Hematopoietic multipotent progenitor cell treated with erythropoietin and hydrocortisone succinate and interleukin-3 and kit ligand, for 4 days (in vitro differentiated cells): ENCODE results near the gene SUMO2.
"Not testable (repeated sequence)": the region's sequence is repeated elsewhere in the genome, so short reads cannot be mapped to it uniquely, and the experiment has no call there.

Experiments
- DNase-seq: peaks from one replicate; pipeline ENCODE4 v3.0.0-alpha.2; 2015

SUMO2 gene

GRCh38 chr17:75182569-75183436 lies at the start of gene SUMO2:
SUMO2 (minus strand) TSS chr17:75182959; CDS start chr17:75182834, 125 bp downstream.
- DNase-seq, result peak; percentile 98

- DNase-seq, result no peak
Observed at GRCh38 chr17:75231741-75232464, 49.1 kb upstream of the SUMO2 start.

DNA sequence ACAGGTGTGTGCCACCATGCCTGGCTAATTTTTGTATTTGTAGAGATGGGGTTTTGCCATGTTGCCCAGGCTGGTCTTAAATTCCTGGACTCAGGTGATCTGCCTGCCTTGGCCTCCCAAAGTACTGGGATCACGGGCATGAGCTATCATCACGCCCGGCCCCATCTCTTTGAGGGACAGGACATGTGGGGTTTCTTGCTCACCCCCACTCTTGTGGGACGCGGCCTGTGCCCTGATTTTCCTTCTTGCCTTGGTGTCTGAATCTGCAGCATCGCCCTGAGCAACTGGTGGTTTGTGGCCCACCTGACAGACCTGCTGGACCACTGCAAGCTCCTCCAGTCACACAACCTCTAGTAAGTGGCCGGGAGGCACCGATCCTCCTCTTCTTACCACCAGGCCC lies 48.3 kb upstream of the SUMO2 start:
- no peak for DNase-seq

DNA sequence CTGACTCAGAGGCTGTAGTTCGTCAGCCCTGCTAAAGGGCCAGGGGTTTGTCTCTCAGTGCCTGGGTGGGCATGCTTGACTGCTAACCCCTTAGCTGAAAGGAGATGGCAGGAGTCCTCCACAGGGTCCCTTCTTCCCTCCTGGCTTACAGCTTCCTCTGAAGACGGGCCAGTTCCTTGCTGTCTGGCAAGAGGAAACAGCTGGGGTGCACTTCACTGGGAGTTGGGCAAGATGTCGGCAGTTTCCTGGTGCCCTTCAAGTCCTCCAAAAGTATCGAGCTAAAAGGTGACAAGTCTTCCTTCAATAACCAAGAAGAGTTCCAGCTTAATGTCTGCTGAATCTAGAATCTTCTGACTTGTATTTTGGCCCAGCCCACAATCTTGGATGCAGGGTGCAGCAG lies 46.1 kb upstream of the SUMO2 start:
- peak; percentile 40 for DNase-seq

GRCh38 chr17:75228305-75228704 lies 45.5 kb upstream of the SUMO2 start:
- DNase-seq, result peak; percentile 27

DNA sequence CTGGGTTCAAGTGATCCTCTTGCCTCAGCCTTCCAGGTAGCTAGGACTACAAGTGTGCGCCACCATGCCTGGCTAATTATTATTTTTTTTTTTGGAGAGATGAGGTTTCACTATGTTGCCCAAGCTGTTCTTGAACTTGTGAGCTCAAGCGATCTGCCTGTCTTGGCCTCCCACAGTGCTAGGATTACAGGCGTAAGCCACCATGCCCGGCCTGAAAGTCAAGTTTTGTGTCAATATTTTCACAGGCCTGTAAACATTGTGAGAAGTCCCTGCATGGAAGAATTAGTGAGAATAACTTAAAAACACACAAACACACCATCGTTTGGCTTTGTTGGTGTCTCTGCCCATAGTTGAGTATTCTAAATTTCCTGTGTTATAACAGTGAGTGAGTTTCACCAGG lies 45.0 kb upstream of the SUMO2 start:
- no peak for DNase-seq

- no peak for DNase-seq
Observed at GRCh38 chr17:75225016-75225415, 42.3 kb upstream of the SUMO2 start.

DNA sequence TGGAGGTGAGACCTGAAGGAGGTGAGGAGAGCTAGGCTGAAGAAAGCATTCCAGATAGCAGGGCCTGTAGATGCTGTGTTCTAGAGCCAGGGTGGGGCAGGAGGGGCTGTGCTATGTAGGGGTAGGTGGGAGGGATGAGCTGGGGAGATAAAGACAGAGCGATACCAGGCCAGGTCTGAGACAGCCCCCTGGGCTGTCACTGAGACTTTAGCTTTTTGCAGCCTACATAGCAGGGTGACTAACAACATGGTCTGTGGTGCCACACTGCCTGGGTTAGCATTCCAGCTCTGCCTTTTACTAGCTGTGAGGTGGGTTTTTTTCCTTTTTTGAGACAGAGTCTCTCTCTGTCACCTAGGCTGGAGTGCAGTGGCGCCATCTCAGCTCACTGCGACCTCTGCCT lies 37.1 kb upstream of the SUMO2 start:
- DNase-seq, result no peak

DNA sequence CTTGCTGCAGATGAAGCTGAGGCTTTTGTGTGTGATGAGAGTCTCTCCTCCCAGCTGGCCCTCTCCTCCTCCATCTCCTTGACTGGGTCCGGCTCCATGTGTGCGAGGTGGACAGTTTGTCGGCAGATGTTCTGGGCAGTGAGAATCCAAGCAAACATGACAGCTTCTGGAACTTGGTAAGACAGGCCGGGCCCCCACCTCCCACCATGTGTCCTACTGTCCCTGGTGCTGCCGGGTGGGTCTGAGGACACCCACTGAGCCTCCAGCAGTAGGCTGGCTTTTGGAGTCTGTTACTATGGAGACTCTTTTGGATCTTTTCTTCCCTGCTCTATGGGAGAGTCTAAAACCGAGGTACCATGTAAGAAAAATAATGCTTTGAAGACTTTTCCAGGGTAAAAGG lies 35.4 kb upstream of the SUMO2 start:
- no peak for DNase-seq

GRCh38 chr17:75209061-75209460 lies 26.3 kb upstream of the SUMO2 start:
- no peak for DNase-seq

- DNase-seq, result no peak
Observed at GRCh38 chr17:75208161-75208560, 25.4 kb upstream of the SUMO2 start.

GRCh38 chr17:75207760-75208159 lies 25.0 kb upstream of the SUMO2 start:
- no peak for DNase-seq

- not testable (repeated sequence) for DNase-seq
Observed at GRCh38 chr17:75207050-75207407, 24.3 kb upstream of the SUMO2 start.

- DNase-seq, result no peak
Observed at GRCh38 chr17:75205793-75206163, 23.0 kb upstream of the SUMO2 start.

GRCh38 chr17:75205037-75205792 lies 22.5 kb upstream of the SUMO2 start, which contains the start of gene NUP85:
NUP85 (plus strand) TSS chr17:75205679; CDS start chr17:75205762, 83 bp downstream.
- peak; percentile 97 for DNase-seq

DNA sequence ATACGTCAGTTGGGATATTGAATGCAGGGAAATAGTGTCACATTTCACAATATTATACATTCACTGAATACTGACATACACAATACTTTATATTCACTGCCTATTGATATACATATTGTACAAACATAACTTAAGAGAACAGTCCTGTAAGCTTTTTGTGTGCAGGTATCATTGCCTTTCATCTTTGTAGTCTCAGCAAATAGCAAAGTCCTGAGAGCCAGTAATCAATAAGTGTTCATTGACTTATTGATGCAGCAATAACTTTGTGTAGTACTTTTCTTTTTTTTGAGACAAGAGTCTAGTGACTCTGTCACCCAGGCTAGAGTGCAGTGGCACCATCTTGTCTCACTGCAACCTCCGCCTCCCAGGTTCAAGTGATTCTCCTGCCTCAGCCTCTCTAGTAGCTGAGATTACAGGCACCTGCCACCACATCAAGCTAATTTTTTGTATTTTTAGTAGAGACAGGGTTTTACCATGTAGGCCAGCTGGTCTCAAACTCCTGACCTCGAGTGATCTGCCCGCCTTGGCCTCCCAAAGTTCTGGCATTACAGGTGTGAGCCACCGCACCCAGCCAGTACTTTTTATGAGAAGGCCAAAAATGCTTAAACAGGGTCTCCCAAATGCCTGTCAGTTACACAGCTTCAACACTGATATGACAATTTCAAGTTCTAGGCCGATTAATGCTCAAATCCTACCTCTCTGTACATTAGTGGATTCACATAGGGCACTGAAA lies 17.3 kb upstream of the SUMO2 start:
- no peak for DNase-seq

DNA sequence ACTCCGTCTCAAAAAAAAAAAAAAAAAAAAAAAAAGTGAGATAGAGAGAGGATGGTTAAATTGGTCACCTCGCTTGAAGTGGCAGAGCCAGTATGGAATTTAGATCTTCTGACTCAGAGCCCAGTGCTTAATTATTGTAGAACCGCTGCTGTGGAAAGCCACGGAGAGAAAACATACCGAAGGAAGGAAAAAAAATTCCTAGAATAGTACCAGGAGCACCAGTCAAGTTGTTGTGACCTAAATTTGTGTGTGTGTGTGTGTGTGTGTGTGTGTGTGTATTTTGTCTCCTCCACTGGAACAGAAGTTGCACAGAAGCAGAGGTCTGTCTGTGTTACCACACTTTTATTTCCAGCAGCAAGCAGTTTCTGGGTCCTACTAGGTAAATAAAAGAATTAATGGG lies 12.1 kb upstream of the SUMO2 start:
- no peak for DNase-seq

- DNase-seq, result peak; percentile 30
Observed at GRCh38 chr17:75191584-75191983, 8.8 kb upstream of the SUMO2 start.

DNA sequence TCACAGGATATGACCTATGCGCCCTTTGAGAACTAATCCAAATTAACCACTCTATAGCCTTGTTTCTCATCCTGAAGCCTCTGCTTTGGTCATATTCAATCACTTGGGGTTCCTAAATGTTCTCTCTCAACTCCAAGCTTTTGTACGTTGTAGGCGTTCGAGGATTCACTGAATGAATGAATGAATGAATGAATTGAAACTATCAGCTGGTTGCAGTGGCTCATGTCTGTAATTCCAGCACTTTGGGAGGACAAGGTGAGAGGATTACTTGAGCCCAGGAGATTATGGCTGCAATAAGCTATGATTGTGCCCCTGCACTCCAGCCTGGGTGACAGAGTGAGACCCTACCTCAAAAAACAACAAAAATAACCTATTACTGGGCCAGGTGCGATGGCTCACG lies 5.9 kb upstream of the SUMO2 start:
- DNase-seq, result no peak

DNA sequence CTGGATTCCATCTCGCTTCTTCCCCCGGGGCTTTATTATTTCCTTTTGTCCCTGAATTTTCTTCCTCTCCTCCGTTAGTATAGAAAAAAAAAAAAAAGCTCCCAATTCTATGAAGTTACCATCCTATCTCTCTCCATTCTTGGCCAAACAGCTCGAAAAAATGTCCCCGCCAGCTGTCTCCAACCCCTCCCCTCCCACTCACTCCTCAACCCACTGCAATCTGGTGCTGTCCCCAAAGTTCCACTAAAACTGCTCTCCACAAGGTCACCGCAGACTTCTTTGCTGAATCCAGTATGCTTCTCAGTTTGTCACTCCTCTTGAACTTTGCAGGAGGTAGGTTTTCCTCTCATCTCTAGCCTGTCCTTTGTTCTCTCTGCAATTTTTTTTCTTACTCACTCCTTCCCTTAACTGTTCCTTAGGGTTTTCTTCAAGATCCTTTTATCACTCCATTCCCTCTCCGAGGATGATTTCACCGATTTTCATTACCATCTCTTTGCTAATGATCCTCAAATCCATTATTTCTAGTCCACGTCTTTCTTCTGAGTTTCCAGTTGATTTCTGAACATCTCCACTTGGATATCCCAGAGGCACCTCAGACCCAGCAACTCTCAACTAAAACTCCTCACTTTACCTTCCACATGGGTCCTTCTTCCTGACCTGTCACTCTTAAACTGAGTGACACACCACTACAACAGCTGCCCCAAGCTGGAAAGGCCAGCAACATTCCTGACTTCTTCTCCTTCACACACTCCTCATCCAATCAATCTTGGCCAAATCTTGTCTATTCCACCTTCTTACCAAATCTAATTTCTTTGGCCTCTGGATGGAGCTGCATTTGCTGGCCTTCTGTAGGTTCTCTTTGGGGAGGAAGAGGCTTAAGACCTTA lies 1.5 kb upstream of the SUMO2 start:
- DNase-seq, result no peak

DNA sequence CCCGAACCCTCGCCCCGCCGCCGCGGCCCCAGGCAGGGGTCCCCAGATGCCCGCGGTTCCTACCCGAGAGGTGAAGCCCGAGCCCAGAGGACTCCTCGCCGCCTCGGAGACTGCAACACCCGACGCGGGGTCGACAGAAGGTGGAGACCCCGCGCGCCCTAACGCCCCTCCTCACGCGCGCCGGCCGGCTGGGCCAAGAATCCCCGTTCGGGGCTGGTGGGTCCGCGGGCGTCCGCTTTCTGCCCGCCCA lies 515 bp downstream of the SUMO2 start:
- DNase-seq, result no peak
